Lower lobe of right lung (tissue), 2 donors: ENCODE data around the gene CACNG1. TPM values are rescaled to one million over a fixed set of nuclear protein-coding genes. Genes with fewer than 3 reads are reported as not detected.
"Not testable (repeated sequence)": the region's sequence is repeated elsewhere in the genome, so short reads cannot be mapped to it uniquely, and the experiment has no call there.

ENCODE experiments used
- ATAC-seq, 2 donors: fragments of 200-7000 bp; cut with Tn5 transposase; one replicate each; pipeline ENCODE4 v1.9.1; 2020 to 2022; ENCODE audit warnings: mild to moderate bottlenecking in 2 of 2, moderate library complexity in 2 of 2
- DNase-seq: peaks from one replicate; pipeline ENCODE4 v3.0.0-alpha.2; 2020
- H3K27ac ChIP-seq: fragments of 200-600 bp; one replicate; pipeline ENCODE4 v1.8.0; 2022
- H3K27me3 ChIP-seq: fragments of 200-600 bp; one replicate; pipeline ENCODE4 v1.8.0; 2022; ENCODE audit warnings: low read depth
- H3K36me3 ChIP-seq: fragments of 200-600 bp; one replicate; pipeline ENCODE4 v1.8.0; 2022; ENCODE audit warnings: mild to moderate bottlenecking
- H3K4me1 ChIP-seq: fragments of 200-600 bp; one replicate; pipeline ENCODE4 v1.8.0; 2022
- H3K4me3 ChIP-seq: fragments of 200-600 bp; one replicate; pipeline ENCODE4 v1.8.0; 2022; ENCODE audit warnings: mild to moderate bottlenecking
- H3K9me3 ChIP-seq: fragments of 200-600 bp; one replicate; pipeline ENCODE4 v1.8.0; 2022
- intact Hi-C: fragments of 100-400 bp; cut with DNase I; formaldehyde crosslinking; loops from one replicate; pipeline ENCODE4 v1.11.0; 2022
- total RNA-seq: library from RNA; stranded (reverse); fragmentation: NEBNext Ultra II Directional; extraction: Animal tissue kit (Norgen Biotek cat#: 25700); gene quantifications from one replicate; pipeline ENCODE4 v1.2.1, GENCODE V29; 2021
- TF ChIP-seq, protein P1 (sequence below): fragments of 200-600 bp; IDR thresholded peaks from one replicate; pipeline ENCODE4 v1.8.0; 2022; ENCODE audit warnings: antibody characterized with exemption, mild to moderate bottlenecking
- donor health status: DM: no; HTN: yes; CAD: no; lungs with severe emphysema.

CACNG1 gene
- total RNA-seq, 1 donor from 2014 or later: not detected

- no peaks in the 10 kb centered on the region for H3K36me3 ChIP-seq
- intact Hi-C loops: no loop called here
- H3K4me1 ChIP-seq: no peaks in the 10 kb centered on the region
- ATAC-seq (no peak), DNase-seq (no peak)
- H3K4me3 ChIP-seq: no peak overlapping the region
- H3K27ac ChIP-seq: no peak overlapping the region
- TF ChIP-seq, protein P1, sequence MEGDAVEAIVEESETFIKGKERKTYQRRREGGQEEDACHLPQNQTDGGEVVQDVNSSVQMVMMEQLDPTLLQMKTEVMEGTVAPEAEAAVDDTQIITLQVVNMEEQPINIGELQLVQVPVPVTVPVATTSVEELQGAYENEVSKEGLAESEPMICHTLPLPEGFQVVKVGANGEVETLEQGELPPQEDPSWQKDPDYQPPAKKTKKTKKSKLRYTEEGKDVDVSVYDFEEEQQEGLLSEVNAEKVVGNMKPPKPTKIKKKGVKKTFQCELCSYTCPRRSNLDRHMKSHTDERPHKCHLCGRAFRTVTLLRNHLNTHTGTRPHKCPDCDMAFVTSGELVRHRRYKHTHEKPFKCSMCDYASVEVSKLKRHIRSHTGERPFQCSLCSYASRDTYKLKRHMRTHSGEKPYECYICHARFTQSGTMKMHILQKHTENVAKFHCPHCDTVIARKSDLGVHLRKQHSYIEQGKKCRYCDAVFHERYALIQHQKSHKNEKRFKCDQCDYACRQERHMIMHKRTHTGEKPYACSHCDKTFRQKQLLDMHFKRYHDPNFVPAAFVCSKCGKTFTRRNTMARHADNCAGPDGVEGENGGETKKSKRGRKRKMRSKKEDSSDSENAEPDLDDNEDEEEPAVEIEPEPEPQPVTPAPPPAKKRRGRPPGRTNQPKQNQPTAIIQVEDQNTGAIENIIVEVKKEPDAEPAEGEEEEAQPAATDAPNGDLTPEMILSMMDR: no peak
- H3K27me3 ChIP-seq: no peaks in the 10 kb centered on the region
- H3K9me3 ChIP-seq: no peaks in the 10 kb centered on the region
Observed at GRCh38 chr17:67032985-67033384, 11.4 kb upstream of the CACNG1 start.

- Histone ChIP-seq H3K36me3 (no peaks in the 10 kb centered on the region), H3K27me3 (no peaks in the 10 kb centered on the region), H3K4me1 (no peaks in the 10 kb centered on the region), H3K27ac (no peak overlapping the region), H3K4me3 (no peak overlapping the region), H3K9me3 (no peaks in the 10 kb centered on the region)
- DNase-seq (peak; percentile 30), ATAC-seq (no peak)
- intact Hi-C loops: no loop called here
- TF ChIP-seq, protein P1: no peak
Observed at GRCh38 chr17:67033613-67034012, 10.7 kb upstream of the CACNG1 start.

- Histone ChIP-seq H3K27ac (no peak overlapping the region), H3K36me3 (no peaks in the 10 kb centered on the region), H3K27me3 (peaks cover 5% of the 10 kb centered on the region), H3K4me3 (no peak overlapping the region), H3K4me1 (no peaks in the 10 kb centered on the region), H3K9me3 (no peaks in the 10 kb centered on the region)
- TF ChIP-seq, protein P1: no peak
- DNase-seq (peak; percentile 2), ATAC-seq (no peak)
- intact Hi-C loops: no loop called here
Observed at GRCh38 chr17:67035131-67036083, 8.9 kb upstream of the CACNG1 start.

DNA sequence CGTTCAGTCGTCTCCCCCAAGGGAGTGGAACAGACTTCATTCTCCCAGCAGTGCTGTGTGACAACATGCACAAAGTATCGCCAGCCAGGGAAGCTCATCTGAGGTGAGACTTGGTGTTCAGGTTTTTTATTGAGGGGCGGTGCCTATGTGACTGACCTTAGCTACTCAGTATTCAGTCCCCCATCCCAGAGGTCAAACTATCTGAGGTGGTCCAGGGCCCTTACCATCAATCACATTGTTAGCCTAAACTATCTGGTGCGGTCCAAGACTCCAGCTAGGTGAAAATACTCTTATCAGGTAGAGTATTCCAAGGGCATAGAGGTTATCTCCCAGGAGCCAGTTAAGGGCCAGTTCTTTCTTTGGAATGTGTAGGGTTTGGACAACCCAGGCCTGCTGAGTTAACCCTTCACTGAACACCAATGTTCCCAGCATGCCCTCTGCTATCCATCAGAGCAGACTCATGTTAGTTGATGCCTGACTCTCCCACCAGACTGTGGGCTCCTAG is 5.4 kb upstream of the CACNG1 start:
- H3K27ac ChIP-seq: no peak overlapping the region
- no peak for ATAC-seq
- TF ChIP-seq, protein P1: no peak
- no peaks in the 10 kb centered on the region for H3K9me3 ChIP-seq
- H3K4me1 ChIP-seq: no peaks in the 10 kb centered on the region
- peaks cover 6% of the 10 kb centered on the region for H3K27me3 ChIP-seq
- H3K4me3 ChIP-seq: no peak overlapping the region
- no peaks in the 10 kb centered on the region for H3K36me3 ChIP-seq
- intact Hi-C loops: no loop called here
- DNase-seq: peak; percentile 2

DNA sequence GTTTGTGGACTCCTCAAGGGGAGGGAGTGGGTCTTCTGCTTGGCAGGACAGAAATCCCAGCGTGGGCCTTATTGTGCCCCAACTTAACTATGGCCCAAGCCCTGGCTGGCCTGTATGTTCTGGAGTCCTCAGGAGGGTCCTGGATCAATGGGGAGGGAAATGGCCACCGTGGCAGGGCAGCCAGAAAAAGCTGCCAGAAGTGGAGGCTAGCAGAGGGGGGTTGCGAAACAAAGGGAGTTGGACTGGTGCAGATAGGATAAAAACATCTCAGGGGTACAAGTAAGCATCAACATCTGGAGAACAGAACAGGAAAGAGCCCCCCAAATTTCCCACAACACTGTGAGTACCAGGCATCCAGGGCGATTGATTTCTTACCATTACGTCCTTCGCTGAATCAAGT is 3.7 kb upstream of the CACNG1 start:
- Histone ChIP-seq H3K36me3 (no peaks in the 10 kb centered on the region), H3K4me1 (no peaks in the 10 kb centered on the region), H3K9me3 (no peaks in the 10 kb centered on the region), H3K27ac (no peak overlapping the region), H3K27me3 (peaks cover 6% of the 10 kb centered on the region), H3K4me3 (no peak overlapping the region)
- DNase-seq (peak; percentile 2), ATAC-seq (no peak)
- intact Hi-C loops: no loop called here
- TF ChIP-seq, protein P1: no peak

DNA sequence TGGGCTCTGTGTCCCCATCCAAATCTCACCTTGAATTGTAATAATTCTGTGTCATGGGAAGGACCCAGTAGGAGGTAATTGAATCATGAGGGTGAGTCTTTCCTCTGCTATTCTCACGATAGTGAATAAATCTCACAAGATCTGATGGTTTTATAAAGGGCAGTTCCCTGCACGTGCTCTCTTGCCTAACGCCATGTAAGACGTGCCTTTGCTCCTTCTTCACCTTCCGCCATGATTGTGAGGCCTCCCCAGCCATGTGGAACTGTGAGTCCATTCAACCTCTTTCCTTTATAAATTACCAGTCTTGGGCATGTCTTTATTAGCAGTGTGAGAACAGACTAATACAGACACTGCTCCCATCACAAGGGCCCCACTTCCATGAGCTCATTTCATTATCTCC is 3.2 kb upstream of the CACNG1 start:
- H3K36me3 ChIP-seq, H3K27ac ChIP-seq, intact Hi-C loops, H3K9me3 ChIP-seq, H3K4me1 ChIP-seq, DNase-seq, ATAC-seq, H3K4me3 ChIP-seq, H3K27me3 ChIP-seq: not testable (repeated sequence)
